GM10266 (cell line): ENCODE measurements around the gene CNNM3.

Source experiments
- DNase-seq: peaks from one replicate; pipeline ENCODE4 v3.0.0; 2012; ENCODE audit errors: extremely low spot score
- CTCF ChIP-seq: IDR thresholded peaks from 2 replicates; pipeline ENCODE4 v1.5.1; 2012; ENCODE audit warnings: mild to moderate bottlenecking, low read depth; ENCODE audit not compliant: control insufficient read depth, insufficient read depth; ENCODE audit errors: missing control alignments

Gene CNNM3

GRCh38 chr2:96828436-96828835 is 12.4 kb downstream of the CNNM3 start:
- DNase-seq = no peak
- TF ChIP-seq CTCF = no peak

- no peak for DNase-seq
- TF ChIP-seq CTCF = no peak
Observed at GRCh38 chr2:96828874-96829273, 12.8 kb downstream of the CNNM3 start.

GRCh38 chr2:96830044-96830562 is 14.0 kb downstream of the CNNM3 start:
- DNase-seq = no peak
- TF ChIP-seq CTCF = no peak

GRCh38 chr2:96831679-96832078 is 15.6 kb downstream of the CNNM3 start:
- no peak for TF ChIP-seq CTCF
- DNase-seq = no peak

GRCh38 chr2:96832408-96832753 is 16.3 kb downstream of the CNNM3 start:
- no peak for DNase-seq
- no peak for TF ChIP-seq CTCF

GRCh38 chr2:96832754-96833507 is 16.9 kb downstream of the CNNM3 start:
- no peak for TF ChIP-seq CTCF
- no peak for DNase-seq

- no peak for TF ChIP-seq CTCF
- no peak for DNase-seq
Observed at GRCh38 chr2:96835830-96836229, 19.8 kb downstream of the CNNM3 start.
